GM06990 (cell line): ENCODE data around the gene SLC4A11.

Experiments used
- DNase-seq: peaks from one replicate; pipeline ENCODE4 v3.0.0-alpha.2; 2011; ENCODE audit not compliant: insufficient read length; ENCODE audit errors: extremely low read depth
- H3K27me3 ChIP-seq: replicated peaks from 2 replicates; pipeline ENCODE4 v1.6.0; 2011; ENCODE audit warnings: low read length; ENCODE audit not compliant: control insufficient read depth, insufficient read depth
- H3K36me3 ChIP-seq: 2 replicates; pipeline ENCODE4 v1.5.1; 2011; ENCODE audit warnings: low read length; ENCODE audit not compliant: control insufficient read depth, insufficient read depth
- H3K4me3 ChIP-seq: replicated peaks from 2 replicates; pipeline ENCODE4 v1.5.1; 2011; ENCODE audit warnings: low read depth, mild to moderate bottlenecking, control low read depth, low read length
- CTCF ChIP-seq: IDR thresholded peaks from 2 replicates; pipeline ENCODE4 v1.5.1; 2011; ENCODE audit warnings: low read length, control low read depth, mild to moderate bottlenecking, inconsistent platforms; ENCODE audit not compliant: insufficient read depth, poor library complexity, severe bottlenecking

SLC4A11 gene

GRCh38 chr20:3229158-3229557 is 9.8 kb downstream of the SLC4A11 start:
- Histone ChIP-seq H3K27me3 (no peaks in the 10 kb centered on the region; the same call in 1 of the 2 replicates), H3K4me3 (no peak overlapping the region), H3K36me3 (peaks cover 3% of the 10 kb centered on the region)
- DNase-seq, result no peak
- no peak for TF ChIP-seq CTCF

GRCh38 chr20:3228750-3229032 is 10.3 kb downstream of the SLC4A11 start:
- no peak for DNase-seq
- H3K36me3 ChIP-seq, result peaks cover 7% of the 10 kb centered on the region
- no peak overlapping the region for H3K4me3 ChIP-seq
- no peaks in the 10 kb centered on the region; the same call in 1 of the 2 replicates for H3K27me3 ChIP-seq
- TF ChIP-seq CTCF, result no peak

- DNase-seq, result no peak
- no peak overlapping the region for H3K4me3 ChIP-seq
- TF ChIP-seq CTCF, result no peak
- H3K36me3 ChIP-seq, result peaks cover 11% of the 10 kb centered on the region
- no peaks in the 10 kb centered on the region; the same call in 1 of the 2 replicates for H3K27me3 ChIP-seq
These were observed 10.8 kb downstream of the SLC4A11 start for GRCh38 chr20:3227936-3228749.

- TF ChIP-seq CTCF, result no peak
- H3K36me3 ChIP-seq, result peaks cover 12% of the 10 kb centered on the region
- no peaks in the 10 kb centered on the region; the same call in 1 of the 2 replicates for H3K27me3 ChIP-seq
- no peak overlapping the region for H3K4me3 ChIP-seq
- no peak for DNase-seq
These were observed 11.5 kb downstream of the SLC4A11 start for GRCh38 chr20:3227506-3227905.

GRCh38 chr20:3226864-3227263 is 12.1 kb downstream of the SLC4A11 start:
- no peak for TF ChIP-seq CTCF
- DNase-seq, result no peak
- Histone ChIP-seq H3K27me3 (no peaks in the 10 kb centered on the region; the same call in 1 of the 2 replicates), H3K36me3 (peaks cover 13% of the 10 kb centered on the region), H3K4me3 (no peak overlapping the region)
